Measurements from ENCODE around the gene GPC6.
"Not testable (repeated sequence)": the region's sequence is repeated elsewhere in the genome, so short reads cannot be mapped to it uniquely, and the experiment has no call there.

The GPC6 gene

GRCh38 chr13:94291631-94292322, 1065.2 kb downstream of the GPC6 start:
- no peak for DNase-seq (ENCODE audit: low read depth in 2 of 2)

- no peak for DNase-seq (ENCODE audit: low read depth in 2 of 2)
Observed at GRCh38 chr13:94292323-94292640, 1065.7 kb downstream of the GPC6 start.

- DNase-seq (ENCODE audit: low read depth in 2 of 2): no peak
Observed at GRCh38 chr13:94296471-94296870, 1069.9 kb downstream of the GPC6 start.

- DNase-seq (ENCODE audit: low read depth in 2 of 2): no peak
Observed at GRCh38 chr13:94298346-94298745, 1071.7 kb downstream of the GPC6 start.

- DNase-seq (ENCODE audit: low read depth in 2 of 2): no peak
Observed at GRCh38 chr13:94300401-94300800, 1073.8 kb downstream of the GPC6 start.

GRCh38 chr13:94301487-94301886, 1074.9 kb downstream of the GPC6 start:
- no peak for DNase-seq (ENCODE audit: low read depth in 2 of 2)

- DNase-seq (ENCODE audit: low read depth in 2 of 2): not testable (repeated sequence)
Observed at GRCh38 chr13:94302847-94303565, 1076.4 kb downstream of the GPC6 start.

GRCh38 chr13:94303644-94304174, 1077.1 kb downstream of the GPC6 start:
- DNase-seq (ENCODE audit: low read depth in 2 of 2): no peak

- DNase-seq (ENCODE audit: low read depth in 2 of 2): no peak
Observed at GRCh38 chr13:94305033-94305432, 1078.4 kb downstream of the GPC6 start.

- DNase-seq (ENCODE audit: low read depth in 2 of 2): no peak
Observed at GRCh38 chr13:94305463-94305862, 1078.9 kb downstream of the GPC6 start.

GRCh38 chr13:94305934-94306333, 1079.3 kb downstream of the GPC6 start:
- no peak for DNase-seq (ENCODE audit: low read depth in 2 of 2)

- no peak for DNase-seq (ENCODE audit: low read depth in 2 of 2)
Observed at GRCh38 chr13:94308832-94309231, 1082.2 kb downstream of the GPC6 start.

GRCh38 chr13:94309576-94309975, 1083.0 kb downstream of the GPC6 start:
- no peak for DNase-seq (ENCODE audit: low read depth in 2 of 2)

- no peak for DNase-seq (ENCODE audit: low read depth in 2 of 2)
Observed at GRCh38 chr13:94309997-94310855, 1083.6 kb downstream of the GPC6 start.

- DNase-seq (ENCODE audit: low read depth in 2 of 2): no peak
Observed at GRCh38 chr13:94311893-94312292, 1085.3 kb downstream of the GPC6 start.

GRCh38 chr13:94312511-94313216, 1086.1 kb downstream of the GPC6 start:
- DNase-seq (ENCODE audit: low read depth in 2 of 2): no peak

GRCh38 chr13:94313321-94313910, 1086.8 kb downstream of the GPC6 start:
- no peak for DNase-seq (ENCODE audit: low read depth in 2 of 2)

GRCh38 chr13:94313926-94314325, 1087.3 kb downstream of the GPC6 start:
- no peak for DNase-seq (ENCODE audit: low read depth in 2 of 2)

- DNase-seq (ENCODE audit: low read depth in 2 of 2): no peak
Observed at GRCh38 chr13:94315188-94315587, 1088.6 kb downstream of the GPC6 start.

- no peak for DNase-seq (ENCODE audit: low read depth in 2 of 2)
Observed at GRCh38 chr13:94317063-94317491, 1090.5 kb downstream of the GPC6 start.

GRCh38 chr13:94318418-94318817, 1091.8 kb downstream of the GPC6 start:
- DNase-seq (ENCODE audit: low read depth in 2 of 2): no peak
